COLO668 (cell line): ENCODE results near the gene QRICH2.
"Not testable (repeated sequence)": the region's sequence is repeated elsewhere in the genome, so short reads cannot be mapped to it uniquely, and the experiment has no call there.

Experiments
- DNase-seq: peaks from one replicate; lab custom pipeline; 2025; ENCODE audit not compliant: unreplicated experiment; lab: John Stamatoyannopoulos, UW

Gene QRICH2

GRCh38 chr17:76250141-76250540 is 57.9 kb downstream of the QRICH2 start:
- DNase-seq: no peak

- DNase-seq: no peak
Measured at GRCh38 chr17:76248013-76248782, 59.9 kb downstream of the QRICH2 start.

GRCh38 chr17:76247304-76247703 is 60.8 kb downstream of the QRICH2 start:
- no peak for DNase-seq

- DNase-seq: no peak
Measured at GRCh38 chr17:76246080-76247066, 61.7 kb downstream of the QRICH2 start.

GRCh38 chr17:76244721-76245120 is 63.4 kb downstream of the QRICH2 start:
- not testable (repeated sequence) for DNase-seq

- DNase-seq: no peak
Measured at GRCh38 chr17:76243826-76244679, 64.0 kb downstream of the QRICH2 start.

GRCh38 chr17:76241691-76242255 is 66.3 kb downstream of the QRICH2 start:
- DNase-seq: no peak

- DNase-seq: no peak
Measured at GRCh38 chr17:76241204-76241538, 66.9 kb downstream of the QRICH2 start.

GRCh38 chr17:76240461-76241203 is 67.4 kb downstream of the QRICH2 start, which contains the start of gene RNF157:
TSS of gene RNF157 (minus strand) at chr17:76240493. CDS start at chr17:76240240, 253 bp downstream.
- DNase-seq: peak; percentile 41

GRCh38 chr17:76239538-76240274 is 68.4 kb downstream of the QRICH2 start:
- DNase-seq: no peak

- DNase-seq: no peak
Measured at GRCh38 chr17:76238847-76239537, 69.1 kb downstream of the QRICH2 start.

- DNase-seq: no peak
Measured at GRCh38 chr17:76237859-76238313, 70.2 kb downstream of the QRICH2 start.

- DNase-seq: no peak
Measured at GRCh38 chr17:76236603-76237002, 71.5 kb downstream of the QRICH2 start.

GRCh38 chr17:76235883-76236282 is 72.2 kb downstream of the QRICH2 start:
- DNase-seq: no peak

- no peak for DNase-seq
Measured at GRCh38 chr17:76234354-76234679, 73.8 kb downstream of the QRICH2 start.

GRCh38 chr17:76233588-76234353 is 74.3 kb downstream of the QRICH2 start:
- DNase-seq: no peak

GRCh38 chr17:76232342-76232741 is 75.7 kb downstream of the QRICH2 start:
- no peak for DNase-seq

- not testable (repeated sequence) for DNase-seq
Measured at GRCh38 chr17:76226749-76227148, 81.3 kb downstream of the QRICH2 start.
